OCI-LY3 (cell line): ENCODE results near the gene FRYL.

Source experiments
- H2AFZ ChIP-seq: fragments of 200-600, 300-600 bp; shearing (Covaris generic); 2 replicates; pipeline ENCODE4 v1.6.0; 2014; ENCODE audit warnings: antibody characterized with exemption, low read depth, low read length
- H3K27ac ChIP-seq: fragments of 200-600, 300-600 bp; sonication (generic); 2 replicates; pipeline ENCODE4 v1.5.1; 2014; ENCODE audit warnings: mild to moderate bottlenecking, low read length, moderate library complexity, mixed read lengths
- H3K27me3 ChIP-seq: fragments of 200-600, 300-600 bp; sonication (generic); 2 replicates; pipeline ENCODE4 v1.6.1; 2014; ENCODE audit warnings: low read depth, low read length, mixed read lengths
- H3K36me3 ChIP-seq: fragments of 200-600, 300-600 bp; sonication (generic); replicated peaks from 2 replicates; pipeline ENCODE3; 2014; ENCODE audit warnings: low read depth, low read length, mixed read lengths
- H3K4me1 ChIP-seq: fragments of 300-600, 200-600 bp; sonication (generic); 2 replicates; pipeline ENCODE4 v1.6.1; 2014; ENCODE audit warnings: low read length, mixed read lengths
- H3K4me2 ChIP-seq: fragments of 200-600, 300-600 bp; sonication (generic); 2 replicates; pipeline ENCODE4 v1.6.1; 2014; ENCODE audit warnings: low read length, mixed read lengths
- H3K4me3 ChIP-seq: fragments of 300-600, 200-600 bp; sonication (generic); 2 replicates; pipeline ENCODE4 v1.5.1; 2014; ENCODE audit warnings: antibody characterized with exemption, mild to moderate bottlenecking, low read length, moderate library complexity
- H3K79me2 ChIP-seq: fragments of 300-600, 200-600 bp; shearing (Covaris generic); 2 replicates; pipeline ENCODE4 v1.6.1; 2014; ENCODE audit warnings: mild to moderate bottlenecking, low read length, mixed read lengths
- H3K9ac ChIP-seq: fragments of 300-600, 200-600 bp; shearing (Covaris generic); 2 replicates; pipeline ENCODE4 v1.6.0; 2014; ENCODE audit warnings: mild to moderate bottlenecking, low read length, moderate library complexity
- H3K9me3 ChIP-seq: fragments of 200-600, 300-600 bp; shearing (Covaris generic); 2 replicates; pipeline ENCODE4 v1.6.1; 2014; ENCODE audit warnings: low read length, mixed read lengths; ENCODE audit not compliant: insufficient read depth
- H4K20me1 ChIP-seq: fragments of 200-600, 300-600 bp; sonication (generic); 2 replicates; pipeline ENCODE4 v1.6.1; 2016; ENCODE audit warnings: low read length, mixed read lengths; ENCODE audit not compliant: insufficient read depth
- CTCF ChIP-seq: fragments of 200-600, 300-600 bp; sonication (generic); IDR thresholded peaks from 2 replicates; pipeline ENCODE4 v1.5.1; 2014; ENCODE audit warnings: antibody characterized with exemption, low read length, low read depth
- EZH2phosphoT487 ChIP-seq: fragments of 200-600 bp; shearing (Covaris generic); IDR thresholded peaks from 2 replicates; pipeline ENCODE4 v1.6.1; 2018; ENCODE audit warnings: antibody characterized with exemption, mixed run types, low read depth

FRYL gene

GRCh38 chr4:48543796-48544195 is 236.3 kb downstream of the FRYL start:
- no peak overlapping the region for H3K27ac ChIP-seq
- peaks cover 45% of the 10 kb centered on the region for H3K36me3 ChIP-seq
- no peaks in the 10 kb centered on the region for H3K9me3 ChIP-seq
- H3K9ac ChIP-seq = no peak overlapping the region
- H4K20me1 ChIP-seq = no peaks in the 10 kb centered on the region
- no peaks in the 10 kb centered on the region for H3K79me2 ChIP-seq
- no peak overlapping the region for H3K4me2 ChIP-seq
- TF ChIP-seq CTCF (no peak), EZH2phosphoT487 (no peak)
- H3K4me1 ChIP-seq = no peaks in the 10 kb centered on the region
- no peaks in the 10 kb centered on the region for H3K27me3 ChIP-seq
- no peak overlapping the region for H2AFZ ChIP-seq
- no peak overlapping the region for H3K4me3 ChIP-seq

GRCh38 chr4:48542888-48543287 is 237.2 kb downstream of the FRYL start:
- no peak overlapping the region for H2AFZ ChIP-seq
- no peaks in the 10 kb centered on the region for H3K79me2 ChIP-seq
- no peak overlapping the region for H3K27ac ChIP-seq
- no peaks in the 10 kb centered on the region for H3K27me3 ChIP-seq
- no peaks in the 10 kb centered on the region for H3K4me1 ChIP-seq
- no peak overlapping the region for H3K9ac ChIP-seq
- no peaks in the 10 kb centered on the region for H4K20me1 ChIP-seq
- H3K4me2 ChIP-seq = no peak overlapping the region
- H3K4me3 ChIP-seq = no peak overlapping the region
- H3K36me3 ChIP-seq = peaks cover 39% of the 10 kb centered on the region
- no peaks in the 10 kb centered on the region for H3K9me3 ChIP-seq
- no peak for TF ChIP-seq EZH2phosphoT487
- no peak for TF ChIP-seq CTCF

GRCh38 chr4:48539597-48539996 is 240.5 kb downstream of the FRYL start:
- TF ChIP-seq EZH2phosphoT487 = no peak
- Histone ChIP-seq H3K4me2 (no peak overlapping the region), H3K4me1 (no peaks in the 10 kb centered on the region), H3K27me3 (no peaks in the 10 kb centered on the region), H4K20me1 (no peaks in the 10 kb centered on the region), H3K36me3 (peaks cover 28% of the 10 kb centered on the region), H3K9me3 (no peaks in the 10 kb centered on the region), H3K27ac (no peak overlapping the region), H3K9ac (no peak overlapping the region), H3K4me3 (no peak overlapping the region), H3K79me2 (no peaks in the 10 kb centered on the region), H2AFZ (no peak overlapping the region)

- no peaks in the 10 kb centered on the region for H3K79me2 ChIP-seq
- no peak overlapping the region for H3K27ac ChIP-seq
- TF ChIP-seq EZH2phosphoT487 (no peak), CTCF (no peak)
- H3K4me2 ChIP-seq = no peak overlapping the region
- H2AFZ ChIP-seq = no peak overlapping the region
- no peaks in the 10 kb centered on the region for H3K4me1 ChIP-seq
- no peaks in the 10 kb centered on the region for H3K9me3 ChIP-seq
- H3K9ac ChIP-seq = no peak overlapping the region
- no peaks in the 10 kb centered on the region for H4K20me1 ChIP-seq
- H3K27me3 ChIP-seq = no peaks in the 10 kb centered on the region
- no peak overlapping the region for H3K4me3 ChIP-seq
- peaks cover 24% of the 10 kb centered on the region for H3K36me3 ChIP-seq
These were observed 241.7 kb downstream of the FRYL start for GRCh38 chr4:48538358-48538757.

GRCh38 chr4:48526406-48526805 is 253.7 kb downstream of the FRYL start:
- H3K9me3 ChIP-seq = no peaks in the 10 kb centered on the region
- H3K4me1 ChIP-seq = no peaks in the 10 kb centered on the region
- no peak overlapping the region for H3K4me2 ChIP-seq
- no peak for TF ChIP-seq EZH2phosphoT487
- no peak for TF ChIP-seq CTCF
- no peak overlapping the region for H2AFZ ChIP-seq
- no peaks in the 10 kb centered on the region for H3K27me3 ChIP-seq
- H4K20me1 ChIP-seq = no peaks in the 10 kb centered on the region
- H3K36me3 ChIP-seq = peaks cover 48% of the 10 kb centered on the region
- no peak overlapping the region for H3K4me3 ChIP-seq
- no peaks in the 10 kb centered on the region for H3K79me2 ChIP-seq
- no peak overlapping the region for H3K27ac ChIP-seq
- no peak overlapping the region for H3K9ac ChIP-seq
